Activated effector memory CD4-positive, alpha-beta T cell treated with Interleukin-2 at 50 U/mL for 16 hours (primary cell): ENCODE measurements around the gene CERK.

Source experiments
- DNase-seq: peaks from one replicate; pipeline ENCODE4 v3.0.0-alpha.2; 2020

The CERK gene

DNA sequence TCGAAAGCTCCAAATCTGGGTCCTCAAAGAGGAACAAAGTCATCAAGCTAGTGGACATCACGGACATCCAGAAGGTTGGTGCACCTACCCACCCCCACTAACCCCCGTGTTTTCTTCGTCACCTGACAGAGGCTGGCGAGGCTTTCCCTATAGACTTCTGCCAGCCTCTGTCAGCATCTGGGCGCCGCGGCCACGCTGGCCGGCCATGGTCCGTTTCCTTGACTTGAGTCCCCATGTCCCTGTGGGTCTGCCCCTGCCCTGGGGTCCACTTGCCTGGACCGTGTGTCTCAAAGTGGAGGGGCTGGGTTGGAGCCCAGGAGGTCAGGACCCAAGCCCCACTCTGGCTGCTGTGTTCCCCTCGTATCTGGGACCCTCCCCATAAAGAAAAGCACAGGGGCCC is 62.6 kb downstream of the CERK start:
- no peak for DNase-seq

DNA sequence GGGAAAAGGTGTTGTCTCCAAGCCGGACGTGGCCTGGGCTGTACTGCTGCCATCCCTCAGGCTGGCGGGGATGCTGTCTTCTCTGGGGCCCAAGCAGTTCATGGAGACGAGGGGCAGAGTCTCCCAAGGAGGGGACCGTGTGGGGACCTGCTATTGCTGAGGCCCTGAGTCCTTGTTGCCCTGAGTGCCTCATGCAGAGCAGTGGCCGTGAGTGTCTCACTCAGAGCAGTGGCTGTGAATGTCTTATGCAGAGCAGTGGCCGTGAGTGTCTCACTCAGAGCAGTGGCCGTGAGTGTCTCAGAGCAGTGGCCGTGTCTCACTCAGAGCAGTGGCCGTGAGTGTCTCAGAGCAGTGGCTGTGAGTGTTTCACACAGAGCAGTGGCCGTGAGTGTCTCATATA is 63.1 kb downstream of the CERK start:
- no peak for DNase-seq

DNA sequence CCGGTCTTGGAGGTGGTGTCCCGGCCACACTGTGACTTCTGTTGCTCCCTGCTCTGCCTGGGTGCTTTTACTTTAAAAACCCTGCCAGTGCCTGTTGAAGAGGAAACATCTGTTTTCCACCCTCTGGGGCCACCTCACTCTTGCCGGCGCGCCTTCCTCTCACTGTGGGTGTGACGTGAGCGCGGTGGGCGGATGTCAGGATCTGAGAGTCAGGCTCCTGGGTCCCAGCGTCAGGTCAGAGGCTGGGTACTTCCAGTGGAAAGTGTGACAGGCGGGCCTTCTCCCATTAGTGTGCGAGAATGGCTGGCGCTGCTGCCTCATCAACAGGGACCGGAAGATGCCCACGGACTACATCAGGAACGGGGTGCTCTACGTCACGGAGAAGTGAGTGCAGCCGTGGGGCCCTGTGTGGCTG is 63.7 kb downstream of the CERK start:
- peak; percentile 70 for DNase-seq

DNA sequence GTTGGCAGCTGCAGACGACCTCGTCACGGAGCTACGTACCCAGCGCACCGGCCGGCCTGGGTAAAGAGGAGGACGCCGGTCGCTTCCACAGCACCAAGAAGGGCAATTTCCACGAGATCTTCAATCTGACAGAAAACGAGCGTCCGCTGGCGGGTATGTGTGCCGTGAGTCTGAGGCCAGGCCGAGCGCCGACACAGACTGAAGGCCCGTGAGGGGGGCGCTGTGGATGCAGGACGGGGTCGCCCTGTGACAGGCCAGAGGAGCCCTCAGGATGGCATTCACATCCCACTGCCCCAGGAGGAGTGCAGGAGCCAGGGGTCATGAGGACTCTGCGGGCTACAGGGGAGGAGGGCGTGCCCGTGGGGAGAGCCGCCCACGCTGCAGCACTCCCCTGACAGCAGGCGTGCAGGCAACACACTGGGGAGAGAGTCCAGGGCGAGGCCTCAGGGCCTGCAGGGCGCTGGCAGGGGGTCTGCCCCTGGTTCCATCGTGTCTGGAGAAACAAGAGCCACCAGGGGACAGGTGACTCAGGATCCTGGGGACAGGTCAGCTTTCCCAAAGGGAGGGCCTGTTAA is 64.3 kb downstream of the CERK start:
- no peak for DNase-seq

DNA sequence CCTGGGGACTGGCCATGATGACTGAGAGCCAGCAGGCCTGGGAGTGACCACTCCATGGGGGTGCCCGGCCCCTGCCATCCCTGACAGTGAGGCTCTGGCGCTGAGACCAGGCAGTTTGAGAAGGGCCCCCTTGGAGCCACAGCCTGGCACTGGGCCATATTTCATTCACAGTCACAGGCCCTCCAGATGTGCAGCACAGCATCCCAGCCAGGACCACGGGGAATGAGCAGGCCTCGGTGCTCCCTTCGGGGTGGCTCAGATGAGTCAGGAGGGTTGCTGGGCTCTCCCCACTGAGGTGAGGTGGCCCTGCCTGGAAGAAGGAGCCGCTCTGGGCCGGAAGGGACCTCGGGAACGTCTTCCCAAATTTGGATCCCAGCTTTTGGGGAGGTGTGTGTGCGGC is 64.8 kb downstream of the CERK start:
- no peak for DNase-seq

DNA sequence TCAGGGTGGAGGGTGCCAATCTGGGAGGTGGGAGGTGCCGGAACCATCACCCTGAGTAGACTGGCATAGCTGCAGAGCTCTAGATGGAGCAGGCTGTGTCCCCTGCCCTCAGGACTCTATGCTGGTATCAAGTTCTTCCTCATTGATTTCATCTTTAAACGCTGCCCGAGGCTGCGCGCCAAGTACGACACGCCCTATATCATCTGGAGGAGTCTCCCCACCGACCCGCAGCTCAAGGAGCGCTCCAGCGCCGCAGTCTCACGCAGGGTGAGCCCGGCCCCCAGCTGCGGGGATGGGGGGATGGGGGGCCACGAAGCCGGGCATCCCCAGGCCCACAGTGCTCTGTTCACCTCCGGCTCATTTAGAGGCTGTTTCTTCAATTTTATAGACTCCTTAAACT is 65.3 kb downstream of the CERK start:
- no peak for DNase-seq

DNA sequence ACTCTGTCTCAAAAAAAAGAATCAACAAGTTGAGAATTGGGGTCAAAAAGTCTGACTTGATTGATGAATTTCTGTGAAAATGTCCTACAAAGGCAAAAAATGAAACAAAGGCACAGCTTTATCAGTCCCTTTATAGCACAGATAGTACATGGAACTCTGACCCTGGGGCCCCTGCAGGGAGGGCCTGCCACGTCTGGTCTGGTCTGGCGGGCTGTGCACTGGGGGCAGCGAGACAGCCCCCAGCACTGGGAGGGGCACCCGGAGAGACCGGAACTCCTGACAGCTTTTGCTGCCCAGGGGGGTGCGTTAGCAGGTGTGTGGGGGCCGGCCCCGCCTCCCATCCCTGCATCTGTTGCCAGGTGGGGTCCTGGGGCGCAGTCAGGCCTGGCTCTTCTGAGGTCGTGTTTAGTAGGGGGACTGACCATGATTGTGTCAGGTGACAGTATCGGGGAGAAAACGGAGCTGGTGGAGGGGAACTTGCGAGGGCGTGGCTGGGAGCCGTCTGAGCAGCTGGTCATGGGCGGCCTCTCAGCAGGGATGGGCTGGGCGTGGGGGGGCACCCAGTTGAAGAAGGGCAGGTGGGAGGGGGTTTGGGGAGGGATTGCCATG is 66.1 kb downstream of the CERK start:
- no peak for DNase-seq

DNA sequence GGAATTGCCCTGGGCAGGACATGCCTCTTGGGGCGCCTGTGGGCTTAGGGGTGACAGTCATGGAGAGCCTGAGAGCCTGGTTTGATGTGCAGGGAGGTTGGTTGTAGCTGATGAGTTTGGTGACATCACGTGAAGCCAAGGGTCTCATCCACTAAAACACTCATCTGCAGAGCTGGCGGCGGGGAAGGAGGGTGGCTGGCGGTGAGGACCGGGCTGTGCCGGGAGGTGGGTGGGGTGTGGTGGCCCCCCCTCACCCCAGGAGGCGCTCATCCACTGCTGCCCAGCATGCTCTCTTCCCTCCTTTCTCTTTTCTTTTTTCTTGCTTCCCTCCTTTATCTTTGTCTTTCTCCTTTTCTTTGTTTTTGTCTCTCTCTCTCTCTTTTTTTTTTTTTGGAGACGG is 68.9 kb downstream of the CERK start:
- no peak for DNase-seq

DNA sequence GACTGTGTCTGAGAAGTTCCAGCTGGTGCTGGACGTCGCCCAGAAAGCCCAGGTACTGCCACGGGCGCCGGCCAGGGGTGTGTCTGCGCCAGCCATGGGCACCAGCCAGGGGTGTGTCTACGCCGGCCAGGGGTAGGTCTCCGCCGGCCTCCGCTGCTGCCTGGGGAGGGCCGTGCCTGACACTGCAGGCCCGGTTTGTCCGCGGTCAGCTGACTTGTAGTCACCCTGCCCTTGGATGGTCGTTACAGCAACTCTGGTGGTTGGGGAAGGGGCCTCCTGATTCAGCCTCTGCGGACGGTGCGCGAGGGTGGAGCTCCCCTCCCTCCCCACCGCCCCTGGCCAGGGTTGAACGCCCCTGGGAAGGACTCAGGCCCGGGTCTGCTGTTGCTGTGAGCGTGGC is 69.9 kb downstream of the CERK start:
- DNase-seq, result no peak

DNA sequence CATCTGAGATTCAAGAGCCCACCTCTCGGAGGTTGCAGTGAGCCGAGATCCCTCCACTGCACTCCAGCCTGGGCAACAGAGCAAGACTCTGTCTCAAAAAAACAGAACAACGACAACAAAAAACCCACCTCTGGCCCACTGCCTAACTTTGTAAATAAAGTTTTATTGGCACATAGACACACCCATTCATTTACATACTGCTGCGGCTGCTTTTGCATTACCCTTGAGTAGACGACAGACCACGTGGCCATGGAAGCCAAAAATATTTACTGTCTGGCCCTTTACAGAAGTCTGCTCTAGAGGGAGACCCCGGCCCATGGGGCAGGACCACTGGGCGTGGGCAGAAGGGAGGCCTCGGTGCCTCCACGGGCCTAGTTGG is 70.8 kb downstream of the CERK start:
- no peak for DNase-seq

DNA sequence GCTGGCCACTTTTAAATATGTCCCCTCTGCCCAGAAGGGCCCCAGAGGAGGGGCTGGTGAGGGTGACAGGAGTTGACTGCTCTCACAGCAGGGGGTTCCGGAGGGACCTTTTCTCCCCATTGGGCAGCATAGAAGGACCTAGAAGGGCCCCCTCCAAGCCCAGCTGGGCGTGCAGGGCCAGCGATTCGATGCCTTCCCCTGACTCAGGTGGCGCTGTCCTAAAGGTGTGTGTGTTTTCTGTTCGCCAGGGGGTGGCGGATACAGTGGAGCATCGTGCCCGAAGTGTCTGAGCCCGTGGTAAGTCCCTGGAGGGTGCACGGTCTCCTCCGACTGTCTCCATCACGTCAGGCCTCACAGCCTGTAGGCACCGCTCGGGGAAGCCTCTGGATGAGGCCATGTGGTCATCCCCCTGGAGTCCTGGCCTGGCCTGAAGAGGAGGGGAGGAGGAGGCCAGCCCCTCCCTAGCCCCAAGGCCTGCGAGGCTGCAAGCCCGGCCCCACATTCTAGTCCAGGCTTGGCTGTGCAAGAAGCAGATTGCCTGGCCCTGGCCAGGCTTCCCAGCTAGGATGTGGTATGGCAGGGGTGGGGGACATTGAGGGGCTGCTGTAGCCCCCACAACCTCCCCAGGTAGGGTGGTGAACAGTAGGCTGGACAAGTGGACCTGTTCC is 71.3 kb downstream of the CERK start:
- no peak for DNase-seq

DNA sequence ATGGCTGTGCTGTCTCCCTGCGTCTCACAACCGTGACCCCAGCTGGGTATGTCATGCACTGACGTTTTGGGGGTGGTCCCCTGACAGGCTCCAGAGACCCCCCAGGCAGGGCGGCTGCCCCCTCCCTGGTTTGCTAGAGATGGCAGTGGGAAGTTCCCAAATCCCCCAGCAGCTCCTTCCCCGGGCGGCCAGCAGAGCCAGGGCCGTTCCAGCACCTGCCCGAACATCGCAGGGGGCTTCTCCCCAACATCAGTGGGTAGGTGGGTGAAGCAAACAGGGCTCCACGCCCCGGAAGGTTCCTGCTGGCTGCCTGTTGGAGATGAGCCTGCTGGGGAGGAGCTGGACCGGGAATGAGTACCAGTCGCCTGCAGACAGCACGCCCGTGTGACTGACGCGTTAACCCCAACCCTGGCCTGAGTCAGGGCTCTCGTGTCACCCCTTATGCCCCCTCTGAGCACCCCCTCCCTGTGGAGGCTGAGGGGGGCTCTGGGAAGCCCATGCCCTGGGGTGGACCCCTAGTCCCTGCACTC is 72.2 kb downstream of the CERK start:
- DNase-seq, result no peak

DNA sequence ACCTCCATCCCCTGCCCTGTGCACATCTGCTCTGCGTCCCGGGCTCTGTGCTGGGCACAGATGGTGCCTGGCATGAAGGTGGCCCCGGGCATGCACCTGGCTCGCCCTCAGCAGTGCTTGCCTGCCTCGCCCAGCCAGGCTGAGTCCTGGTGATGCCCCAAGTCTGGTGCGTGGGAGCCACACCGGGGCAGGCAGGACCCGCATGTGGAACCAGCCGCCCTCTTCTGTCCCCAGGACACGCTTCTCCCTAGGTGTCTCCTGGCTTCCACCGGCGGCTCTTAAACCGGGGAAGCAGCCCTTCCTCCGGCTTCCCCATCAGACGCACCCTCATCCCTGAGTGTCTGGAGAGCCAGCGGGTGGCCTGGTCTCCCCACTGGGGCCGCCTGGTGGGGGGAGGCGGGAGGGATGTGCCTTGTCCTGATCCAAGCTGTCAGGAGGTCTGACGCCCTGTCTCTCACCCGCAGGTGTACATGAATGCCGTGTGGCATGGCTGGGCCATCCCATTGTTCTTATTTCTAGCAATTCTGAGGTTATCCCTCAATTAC is 72.8 kb downstream of the CERK start:
- no peak for DNase-seq

DNA sequence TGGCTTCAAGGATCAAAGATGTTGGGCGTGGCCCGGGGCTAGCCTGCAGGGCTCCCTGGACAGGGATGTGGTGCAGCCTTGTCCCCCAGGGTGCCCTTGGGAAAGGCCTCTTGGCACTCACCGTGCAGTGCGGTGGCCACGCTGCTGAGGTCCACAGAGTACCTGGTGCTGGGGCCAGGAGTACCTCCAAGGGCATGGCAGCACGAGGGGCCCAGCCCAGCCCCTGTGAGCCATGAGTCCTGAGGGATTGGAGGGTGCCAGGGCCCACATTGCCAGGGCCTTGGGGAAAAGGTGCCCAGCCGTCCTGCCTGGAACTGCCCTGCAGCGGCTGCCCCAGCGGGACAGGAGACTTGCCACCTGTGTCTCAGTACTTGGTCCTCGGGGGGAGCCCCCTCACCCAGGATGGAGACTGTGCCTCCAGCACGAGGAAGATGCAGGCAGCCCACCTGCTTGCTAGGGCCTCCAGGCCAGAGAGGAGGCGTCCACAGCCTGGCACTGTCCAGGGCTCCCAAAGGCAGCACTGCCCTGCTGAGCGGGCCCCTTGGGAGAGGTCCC is 73.7 kb downstream of the CERK start:
- DNase-seq, result no peak

DNA sequence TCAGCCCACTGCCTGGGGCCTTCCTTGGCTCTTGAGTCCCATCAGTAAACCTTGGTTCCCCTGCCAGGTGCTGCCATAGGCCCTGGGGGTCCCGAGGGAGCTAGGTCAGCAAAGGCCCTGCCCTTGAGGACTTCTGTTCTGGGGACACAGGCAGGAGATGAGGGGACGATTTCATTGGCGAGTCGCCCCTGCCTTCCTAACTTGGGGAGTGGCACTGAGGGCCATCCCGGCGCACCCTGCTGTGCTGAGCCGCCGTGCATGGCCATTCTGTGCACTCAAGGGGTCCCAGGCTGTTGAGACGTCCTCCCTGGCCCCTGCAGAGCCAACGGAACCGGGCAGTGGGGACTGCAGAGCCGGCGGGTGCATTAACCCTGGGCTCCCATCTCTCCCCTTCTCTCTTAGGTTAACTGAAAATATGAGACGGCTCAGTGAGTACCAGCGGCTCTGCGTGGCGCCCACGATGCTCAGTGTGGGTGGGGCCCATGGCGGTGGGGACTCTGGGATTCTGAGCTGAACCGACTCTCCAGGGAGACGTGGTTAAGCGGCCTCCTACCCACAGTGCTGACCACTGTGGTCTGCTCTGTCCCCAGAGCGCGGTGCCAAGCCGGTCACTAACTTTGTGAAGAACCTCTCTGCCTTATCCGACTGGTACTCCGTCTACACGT is 74.5 kb downstream of the CERK start:
- no peak for DNase-seq

DNA sequence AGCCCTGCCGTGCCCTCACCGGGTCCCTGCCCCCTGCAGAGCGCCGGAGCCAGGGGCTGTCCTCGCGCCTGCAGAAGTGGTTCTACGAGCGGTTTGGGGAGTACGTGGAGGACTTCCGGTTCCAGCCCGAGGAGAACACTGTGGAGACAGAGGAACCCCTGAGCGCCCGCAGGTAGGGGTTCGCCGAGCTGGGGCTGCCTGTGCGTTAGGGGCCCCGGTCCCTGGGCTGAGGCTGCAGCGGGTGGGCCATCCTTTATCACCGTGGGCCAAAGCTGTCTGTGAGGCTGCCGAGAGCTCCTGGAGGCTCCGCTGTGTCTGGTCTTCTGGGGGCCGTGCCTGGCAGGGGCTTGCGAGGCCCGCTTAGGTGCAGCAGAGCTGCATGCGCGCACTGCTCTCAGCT is 75.1 kb downstream of the CERK start:
- no peak for DNase-seq

DNA sequence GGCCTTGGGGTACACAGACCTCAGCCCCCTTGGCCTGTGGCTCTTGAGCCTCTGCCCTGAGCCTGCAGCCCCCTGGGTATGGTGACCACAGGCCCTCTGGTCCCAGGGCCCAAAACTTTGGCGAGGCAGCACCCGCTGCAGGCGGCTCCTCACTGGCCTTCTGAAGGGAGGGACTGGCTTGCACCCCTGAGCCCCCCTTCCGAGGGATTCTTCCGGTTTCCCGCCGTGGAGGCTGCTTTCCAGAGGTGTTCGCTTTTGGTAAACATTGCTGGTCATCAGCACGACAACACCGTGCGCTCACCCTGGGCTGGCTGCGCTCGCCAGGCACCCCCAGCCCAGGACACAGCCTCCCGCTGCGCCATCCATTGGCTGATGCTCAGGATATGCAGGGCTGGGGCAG is 75.8 kb downstream of the CERK start:
- no peak for DNase-seq

DNA sequence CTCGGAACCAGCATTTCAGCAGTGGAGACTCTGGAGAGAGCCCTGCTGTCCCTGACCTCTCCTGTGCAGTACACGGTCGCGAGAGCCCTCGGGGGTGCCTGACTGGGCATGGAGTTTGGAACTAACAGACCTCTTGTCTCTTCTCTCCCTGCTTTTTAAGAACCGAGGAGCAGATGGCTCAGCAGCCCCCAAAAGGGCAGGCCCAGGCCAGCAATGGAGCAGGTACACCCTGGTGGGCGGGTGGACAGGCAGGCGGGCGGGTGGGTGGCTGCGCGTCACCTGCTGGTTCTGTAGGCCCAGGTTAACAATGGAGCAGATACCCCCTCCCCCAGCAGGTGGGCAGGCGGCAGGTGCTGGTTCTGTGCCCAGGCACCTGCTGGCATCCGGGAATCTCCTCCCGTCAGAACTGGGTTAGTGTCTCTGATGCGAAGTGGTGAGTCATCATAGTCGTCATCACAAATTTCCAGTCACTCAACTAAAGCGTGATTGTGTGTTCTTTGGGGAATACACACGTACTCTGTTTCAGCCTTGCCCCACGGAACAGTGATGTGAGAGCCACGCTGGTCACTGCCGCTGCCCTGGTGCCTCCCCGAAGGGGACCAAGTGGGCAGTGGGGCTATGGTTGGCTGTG is 76.7 kb downstream of the CERK start:
- peak; percentile 28 for DNase-seq

DNA sequence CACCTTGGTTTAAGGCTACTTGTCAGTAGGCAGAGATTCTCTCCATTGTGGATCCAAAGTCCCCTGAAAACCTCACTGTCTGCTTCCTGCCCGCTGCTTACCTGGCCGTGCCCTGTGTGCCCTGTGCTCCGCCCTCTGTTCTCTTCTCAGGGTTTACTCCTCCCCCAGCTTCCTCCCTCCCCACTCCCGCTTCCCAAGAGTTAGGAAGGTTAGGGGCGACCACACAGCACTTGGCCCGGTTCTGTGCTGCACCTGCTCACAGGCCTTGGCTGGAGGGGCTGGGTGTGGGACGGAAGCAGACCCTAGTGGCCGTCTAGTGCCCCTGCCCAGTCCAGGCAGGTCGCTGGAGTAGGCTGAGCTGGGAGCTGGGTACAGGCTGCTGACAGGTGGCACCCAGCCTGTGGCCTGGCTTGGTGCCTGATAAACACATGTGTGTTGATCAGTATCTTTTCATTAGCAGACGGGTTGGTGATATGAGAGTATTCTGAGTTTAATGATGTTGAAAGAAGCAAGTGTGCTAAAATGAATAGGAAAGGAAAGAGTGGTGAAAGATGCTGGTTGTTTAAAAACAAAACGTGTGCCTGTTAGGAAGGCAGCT is 77.3 kb downstream of the CERK start:
- peak; percentile 27 for DNase-seq

DNA sequence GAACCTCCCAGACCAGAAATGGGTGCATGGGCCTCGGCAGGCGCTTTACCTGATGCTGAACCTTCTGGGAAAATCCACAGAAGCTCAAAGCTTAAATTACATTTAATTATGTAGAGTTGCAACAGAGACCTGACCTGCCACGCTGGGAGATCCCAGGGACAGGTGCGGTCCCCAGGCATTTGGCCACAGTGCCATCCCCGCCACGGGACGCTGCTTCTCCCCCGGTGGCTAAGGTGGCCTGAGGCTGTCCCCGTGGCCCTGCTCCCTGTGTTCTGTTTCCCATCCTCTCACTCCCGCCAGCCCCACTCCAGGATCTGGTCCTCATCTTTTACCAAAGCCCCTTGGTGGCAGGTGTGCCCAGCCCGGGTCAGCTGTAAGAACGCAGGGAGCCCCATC is 78.3 kb downstream of the CERK start:
- DNase-seq, result no peak

DNA sequence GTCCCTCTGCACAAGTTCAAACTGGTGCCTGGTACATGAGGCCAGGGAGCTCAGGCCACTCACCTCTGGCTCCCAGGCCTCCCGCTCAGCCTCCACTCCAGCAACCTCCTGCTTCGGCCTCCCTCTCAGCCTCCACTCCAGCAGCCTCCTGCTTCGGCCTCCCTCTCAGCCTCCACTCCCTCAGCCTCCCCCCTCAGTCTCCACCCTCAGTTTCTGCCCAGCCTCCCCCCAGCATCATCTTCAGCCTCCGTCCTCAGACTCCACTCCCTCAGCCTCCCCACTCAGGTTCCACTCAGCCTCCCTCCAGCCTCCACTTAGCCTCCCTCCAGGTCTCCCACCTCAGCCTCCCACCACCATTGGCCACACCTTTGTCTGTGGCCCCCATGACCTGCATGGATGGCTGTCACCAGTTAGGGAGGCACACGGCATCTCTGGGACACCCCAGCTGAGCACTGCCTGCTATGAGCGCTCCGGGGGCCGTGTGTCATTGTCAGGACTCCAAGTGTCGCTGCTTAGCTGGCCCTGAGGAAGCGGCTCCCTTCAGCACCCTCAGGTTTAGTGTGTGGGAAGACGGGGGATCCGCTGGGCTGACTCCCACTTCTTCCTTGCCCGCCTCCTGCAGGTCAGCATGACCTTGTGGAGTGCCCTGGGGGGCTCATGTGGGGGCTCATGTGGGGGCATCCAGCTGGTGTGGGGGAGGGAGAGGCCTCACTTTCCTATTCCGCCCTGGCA is 78.8 kb downstream of the CERK start:
- no peak for DNase-seq
